ENCODE data around the gene OXA1L. TPM values are rescaled to one million over a fixed set of nuclear protein-coding genes. Genes with fewer than 3 reads are reported as not detected.
"Not testable (repeated sequence)": the region's sequence is repeated elsewhere in the genome, so short reads cannot be mapped to it uniquely, and the experiment has no call there.

OXA1L gene
- 88.6 TPM for polyA plus RNA-seq (2013, experiment 1 of 2)
- 98.6 TPM for polyA plus RNA-seq (2013, experiment 2 of 2)

DNA sequence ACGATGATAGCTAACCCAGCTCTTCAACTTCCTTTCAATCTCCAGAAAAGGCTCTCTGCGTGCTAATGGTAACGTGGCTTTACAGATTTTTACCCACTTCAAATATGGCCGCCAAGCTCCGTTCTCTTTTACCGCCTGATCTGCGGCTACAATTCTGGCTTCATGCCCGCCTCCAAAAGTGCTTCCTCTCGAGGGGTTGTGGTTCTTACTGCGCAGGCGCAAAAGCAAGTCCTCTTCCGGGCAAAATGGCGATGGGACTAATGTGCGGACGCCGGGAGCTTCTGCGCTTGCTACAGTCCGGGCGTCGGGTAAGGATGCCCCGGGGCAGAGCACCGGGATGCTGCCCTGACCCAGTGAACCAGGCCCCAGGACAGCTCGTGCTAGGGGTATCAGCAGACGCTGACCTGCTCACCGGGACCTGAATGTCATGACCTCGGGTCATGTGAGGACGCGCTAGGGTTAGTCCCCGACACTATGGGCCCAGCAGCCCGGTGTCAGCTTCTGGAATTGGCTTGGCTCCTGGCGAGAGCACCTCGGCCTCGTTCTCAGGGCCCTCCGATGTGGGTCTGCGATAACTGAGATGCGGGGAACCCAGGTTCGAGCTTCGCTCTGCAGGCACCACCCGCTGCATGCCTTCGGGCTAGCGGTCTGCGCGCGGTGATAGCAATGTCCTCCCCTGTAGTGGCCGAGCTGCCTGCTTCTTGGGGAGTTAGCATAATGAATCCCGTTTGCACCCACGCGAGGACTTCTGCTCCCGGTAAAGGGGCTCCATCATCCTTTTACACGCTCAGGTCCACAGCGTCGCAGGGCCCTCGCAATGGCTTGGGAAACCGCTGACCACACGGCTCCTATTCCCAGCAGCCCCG, at the start of gene OXA1L:
Gene OXA1L, plus strand, starts transcription at position 232 of the 866 bp plus-strand sequence. Its CDS starts 14 bp downstream, at position 246.
- Histone ChIP-seq H3K36me3 (ENCODE audit: insufficient read depth, low read length) (peaks cover 39% of the 10 kb centered on the region), H3K4me1 (ENCODE audit: insufficient read depth, low read length) (peaks cover 7% of the 10 kb centered on the region; the same call in 1 of the 2 replicates), H3K9ac (ENCODE audit: low read depth, low read length) (peak within 1 kb of the TSS; percentile 98), H3K9me3 (ENCODE audit: insufficient read depth, low read depth, low read length) (no peaks in the 10 kb centered on the region), H3K4me3 (ENCODE audit: low read length) (peak within 1 kb of the TSS; percentile 92), H3K27ac (ENCODE audit: low read depth, low read length) (peak within 1 kb of the TSS; percentile 88), H3K27me3 (ENCODE audit: insufficient read depth, low read length) (no peaks in the 10 kb centered on the region)
- WGBS, result under 1% methylated on average over 56 of the region's 56 CpGs

DNA sequence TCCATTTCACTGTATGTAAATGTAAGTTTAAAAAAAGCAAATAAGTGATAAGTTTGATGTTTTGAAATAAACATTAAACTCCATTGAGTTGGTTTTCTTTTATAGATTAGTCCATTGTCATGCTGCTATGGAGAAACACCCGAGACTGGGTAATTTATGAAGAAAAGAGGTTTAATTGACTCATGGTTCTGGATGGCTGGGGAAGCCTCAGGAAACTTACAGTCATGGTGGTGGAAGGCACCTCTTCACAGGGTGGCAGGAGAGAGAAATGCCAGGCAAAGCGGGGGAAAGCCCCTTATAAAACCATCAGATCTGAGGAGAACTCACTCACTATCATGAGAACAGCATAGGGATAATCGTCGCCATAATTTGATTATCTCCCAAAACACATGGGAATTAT, 48.4 kb upstream of the OXA1L start:
- Histone ChIP-seq H3K9me3 (ENCODE audit: insufficient read depth, low read depth, low read length) (no peaks in the 10 kb centered on the region), H3K27ac (ENCODE audit: low read depth, low read length) (no peak overlapping the region), H3K4me3 (ENCODE audit: low read length) (no peak overlapping the region), H3K4me1 (ENCODE audit: insufficient read depth, low read length) (no peaks in the 10 kb centered on the region), H3K27me3 (ENCODE audit: insufficient read depth, low read length) (peaks cover 7% of the 10 kb centered on the region; the same call in 1 of the 2 replicates), H3K36me3 (ENCODE audit: insufficient read depth, low read length) (no peaks in the 10 kb centered on the region), H3K9ac (ENCODE audit: low read depth, low read length) (no peak overlapping the region)
- 85% methylated on average over 4 of the region's 4 CpGs for WGBS

DNA sequence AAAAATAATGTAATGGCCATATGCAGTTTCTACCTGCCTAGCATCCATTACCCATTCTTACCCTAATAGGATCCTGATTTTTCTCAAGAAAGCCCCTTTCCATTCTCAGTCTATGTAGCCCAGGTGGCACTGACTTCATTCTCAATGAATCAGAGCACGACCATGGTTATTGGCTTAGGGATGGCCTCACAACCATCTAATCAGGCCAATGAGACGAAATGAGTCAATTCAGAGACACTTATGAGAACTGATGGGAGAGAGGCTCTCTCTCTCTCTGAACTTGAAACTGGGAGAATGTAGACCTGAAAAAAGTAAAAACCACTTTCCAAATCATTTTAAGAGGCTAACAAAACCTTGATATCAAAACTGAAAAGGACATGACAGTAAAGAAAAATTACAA, 45.3 kb upstream of the OXA1L start:
- Histone ChIP-seq H3K4me1 (ENCODE audit: insufficient read depth, low read length) (no peaks in the 10 kb centered on the region), H3K27me3 (ENCODE audit: insufficient read depth, low read length) (no peaks in the 10 kb centered on the region), H3K36me3 (ENCODE audit: insufficient read depth, low read length) (no peaks in the 10 kb centered on the region), H3K9me3 (ENCODE audit: insufficient read depth, low read depth, low read length) (no peaks in the 10 kb centered on the region), H3K27ac (ENCODE audit: low read depth, low read length) (no peak overlapping the region), H3K4me3 (ENCODE audit: low read length) (no peak overlapping the region), H3K9ac (ENCODE audit: low read depth, low read length) (no peak overlapping the region)
- WGBS, result 79% methylated on average over 2 of the region's 2 CpGs

DNA sequence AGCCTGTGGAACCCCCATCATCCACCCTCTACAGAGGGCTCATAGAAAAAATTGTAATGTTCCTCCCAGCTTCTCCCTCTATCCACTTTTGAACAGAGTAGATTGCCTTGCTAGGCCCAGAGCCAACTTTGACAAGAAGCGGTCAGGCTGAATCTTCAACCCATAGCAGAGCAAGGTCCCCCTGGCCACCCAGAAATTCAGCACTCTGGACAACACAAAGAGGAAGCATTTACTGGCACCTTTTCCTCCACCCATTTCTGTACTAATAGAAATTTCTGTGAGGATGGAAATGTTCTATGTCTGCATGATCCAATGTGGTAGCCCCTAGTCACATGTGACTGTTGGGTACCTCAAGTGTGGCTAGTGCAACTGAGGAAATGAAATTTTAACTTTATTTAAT, 42.7 kb upstream of the OXA1L start:
- Histone ChIP-seq H3K4me3 (ENCODE audit: low read length) (no peak overlapping the region), H3K27ac (ENCODE audit: low read depth, low read length) (no peak overlapping the region)
- 100% methylated on average over 1 of the region's 1 CpG for WGBS

DNA sequence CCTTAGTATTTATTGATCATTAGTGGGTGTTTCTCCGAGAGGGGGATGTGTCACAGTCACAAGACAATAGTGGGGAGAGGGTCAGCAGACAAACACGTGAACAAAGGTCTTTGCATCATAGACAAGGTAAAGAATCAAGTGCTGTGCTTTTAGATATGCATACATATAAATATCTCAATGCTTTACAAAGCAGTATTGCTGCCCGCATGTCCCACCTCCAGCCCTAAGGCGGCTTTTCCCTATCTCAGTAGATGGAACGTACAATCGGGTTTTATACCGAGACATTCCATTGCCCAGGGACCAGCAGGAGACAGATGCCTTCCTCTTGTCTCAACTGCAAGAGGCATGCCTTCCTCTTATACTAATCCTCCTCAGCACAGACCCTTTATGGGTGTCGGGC, 41.6 kb upstream of the OXA1L start:
- 78% methylated on average over 7 of the region's 8 CpGs for WGBS
- not testable (repeated sequence) for H3K27me3 ChIP-seq (ENCODE audit: insufficient read depth, low read length)

More for the DNA sequence above, 42.7 kb upstream of the OXA1L start:
- H3K9ac ChIP-seq (ENCODE audit: low read depth, low read length), result no peak overlapping the region
- H3K4me1 ChIP-seq (ENCODE audit: insufficient read depth, low read length), result no peaks in the 10 kb centered on the region
- H3K27me3 ChIP-seq (ENCODE audit: insufficient read depth, low read length), result no peaks in the 10 kb centered on the region
- H3K36me3 ChIP-seq (ENCODE audit: insufficient read depth, low read length), result no peaks in the 10 kb centered on the region
- H3K9me3 ChIP-seq (ENCODE audit: insufficient read depth, low read depth, low read length), result no peaks in the 10 kb centered on the region

DNA sequence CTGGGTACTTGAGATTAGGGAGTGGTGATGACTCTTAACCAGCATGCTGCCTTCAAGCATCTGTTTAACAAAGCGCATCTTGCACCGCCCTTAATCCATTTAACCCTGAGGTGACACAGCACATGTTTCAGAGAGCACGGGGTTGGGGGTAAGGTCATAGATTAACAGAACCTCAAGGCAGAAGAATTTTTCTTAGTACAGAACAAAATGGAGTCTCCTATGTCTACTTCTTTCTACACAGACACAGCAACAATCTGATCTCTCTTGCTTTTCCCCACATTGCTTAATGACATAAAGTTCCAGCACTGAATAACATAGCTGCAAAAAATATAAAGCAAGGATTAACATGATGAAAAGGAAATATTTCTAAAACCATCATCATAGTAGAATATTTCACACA, 41.1 kb upstream of the OXA1L start:
- not testable (repeated sequence) for H3K27ac ChIP-seq (ENCODE audit: low read depth, low read length); H3K36me3 ChIP-seq (ENCODE audit: insufficient read depth, low read length); H3K9me3 ChIP-seq (ENCODE audit: insufficient read depth, low read depth, low read length); H3K9ac ChIP-seq (ENCODE audit: low read depth, low read length); H3K4me3 ChIP-seq (ENCODE audit: low read length); H3K27me3 ChIP-seq (ENCODE audit: insufficient read depth, low read length); H3K4me1 ChIP-seq (ENCODE audit: insufficient read depth, low read length)
- WGBS, result 68% methylated on average over 3 of the region's 3 CpGs

More for the DNA sequence above, 41.6 kb upstream of the OXA1L start:
- H3K36me3 ChIP-seq (ENCODE audit: insufficient read depth, low read length); H3K4me1 ChIP-seq (ENCODE audit: insufficient read depth, low read length); H3K9me3 ChIP-seq (ENCODE audit: insufficient read depth, low read depth, low read length); H3K9ac ChIP-seq (ENCODE audit: low read depth, low read length); H3K27ac ChIP-seq (ENCODE audit: low read depth, low read length); H3K4me3 ChIP-seq (ENCODE audit: low read length): not testable (repeated sequence)

DNA sequence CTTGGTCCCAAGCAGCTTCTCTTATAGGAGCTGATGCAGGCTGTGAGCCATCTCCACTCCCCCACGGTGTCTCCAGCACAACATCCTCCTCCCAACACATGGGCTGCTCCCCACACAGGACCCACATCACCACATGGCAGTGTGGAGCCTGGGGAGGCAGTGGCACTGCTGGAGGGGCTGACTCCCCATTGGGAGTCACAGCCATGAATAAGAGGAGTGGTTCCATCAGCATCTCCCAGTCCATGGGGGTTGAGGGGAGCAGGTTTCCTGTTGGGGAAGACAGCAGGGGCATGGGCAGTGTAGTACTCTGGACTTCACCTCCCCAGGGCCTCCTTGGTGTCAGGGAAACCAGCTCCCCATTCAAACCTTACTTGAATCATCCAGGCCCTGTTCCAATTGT, 40.5 kb upstream of the OXA1L start:
- no peak overlapping the region for H3K4me3 ChIP-seq (ENCODE audit: low read length)
- H3K36me3 ChIP-seq (ENCODE audit: insufficient read depth, low read length), result no peaks in the 10 kb centered on the region
- WGBS, result 92% methylated on average over 1 of the region's 1 CpG
- no peak overlapping the region for H3K9ac ChIP-seq (ENCODE audit: low read depth, low read length)
- no peaks in the 10 kb centered on the region for H3K4me1 ChIP-seq (ENCODE audit: insufficient read depth, low read length)
- no peaks in the 10 kb centered on the region for H3K27me3 ChIP-seq (ENCODE audit: insufficient read depth, low read length)
- no peak overlapping the region for H3K27ac ChIP-seq (ENCODE audit: low read depth, low read length)
- H3K9me3 ChIP-seq (ENCODE audit: insufficient read depth, low read depth, low read length), result no peaks in the 10 kb centered on the region

DNA sequence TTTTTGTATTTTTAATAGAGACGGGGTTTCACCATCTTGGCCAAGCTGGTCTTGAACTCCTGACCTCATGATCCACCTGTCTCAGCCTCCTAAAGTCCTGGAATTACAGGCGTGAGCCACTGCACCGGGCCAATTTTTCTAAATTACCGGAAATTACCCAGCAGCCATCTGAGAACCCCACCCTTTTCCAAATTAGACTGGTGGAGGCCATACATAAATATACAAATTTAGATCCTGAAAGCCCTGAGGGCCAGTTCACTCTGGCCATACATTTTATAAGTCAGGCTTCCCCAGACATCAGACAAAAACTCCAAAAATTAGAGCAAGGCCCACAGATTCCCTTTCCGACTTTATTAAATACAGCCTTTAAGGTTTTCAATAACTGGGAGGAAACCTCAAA, 34.4 kb upstream of the OXA1L start:
- not testable (repeated sequence) for H3K27ac ChIP-seq (ENCODE audit: low read depth, low read length); H3K4me3 ChIP-seq (ENCODE audit: low read length); H3K9ac ChIP-seq (ENCODE audit: low read depth, low read length); H3K27me3 ChIP-seq (ENCODE audit: insufficient read depth, low read length); H3K36me3 ChIP-seq (ENCODE audit: insufficient read depth, low read length); H3K4me1 ChIP-seq (ENCODE audit: insufficient read depth, low read length); H3K9me3 ChIP-seq (ENCODE audit: insufficient read depth, low read depth, low read length)
- WGBS, result 93% methylated on average over 5 of the region's 5 CpGs

DNA sequence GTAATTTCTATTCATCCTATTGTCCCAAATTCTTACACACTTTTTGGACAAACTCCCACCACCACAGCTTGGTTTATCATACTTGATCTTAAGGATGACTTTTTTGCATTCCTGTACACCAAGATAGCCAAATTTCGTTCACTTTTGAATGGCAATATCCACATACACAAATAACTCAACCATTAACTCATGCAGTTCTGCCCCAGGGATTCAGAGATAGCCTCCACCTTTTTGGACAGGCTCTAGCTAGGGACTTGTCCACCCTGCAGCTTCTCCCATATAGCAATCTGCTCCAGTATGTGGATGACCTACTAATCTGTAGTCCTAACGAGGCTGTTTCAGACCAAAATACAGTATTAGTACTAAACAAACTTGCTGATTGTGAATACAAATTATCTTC, 32.7 kb upstream of the OXA1L start:
- Histone ChIP-seq H3K9me3 (ENCODE audit: insufficient read depth, low read depth, low read length) (0 out of 2 replicates have a peak, but pooled peaks cover 4% of the 10 kb centered on the region), H3K9ac (ENCODE audit: low read depth, low read length) (no peak overlapping the region), H3K27me3 (ENCODE audit: insufficient read depth, low read length) (no peaks in the 10 kb centered on the region), H3K4me1 (ENCODE audit: insufficient read depth, low read length) (no peaks in the 10 kb centered on the region), H3K36me3 (ENCODE audit: insufficient read depth, low read length) (no peaks in the 10 kb centered on the region), H3K27ac (ENCODE audit: low read depth, low read length) (no peak overlapping the region), H3K4me3 (ENCODE audit: low read length) (no peak overlapping the region)
- 81% methylated on average over 2 of the region's 2 CpGs for WGBS

DNA sequence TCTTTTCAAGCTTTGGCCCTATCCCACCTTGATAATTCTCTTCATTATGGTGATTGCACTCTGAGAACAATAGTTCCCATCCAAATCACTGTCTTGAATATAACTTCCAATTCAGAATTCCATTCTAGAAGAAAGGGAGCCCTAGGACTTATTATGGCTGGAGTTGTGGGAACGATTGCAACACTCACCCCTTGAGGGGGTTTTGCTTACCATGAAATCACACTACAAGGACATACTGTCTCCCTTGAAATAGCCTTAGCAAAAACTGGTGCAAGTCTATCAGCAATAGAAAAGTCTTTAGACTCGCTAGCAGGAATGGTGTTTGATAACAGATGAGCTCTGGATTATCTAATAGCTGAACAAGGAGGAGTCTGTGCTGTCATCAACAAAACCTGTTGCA, 31.4 kb upstream of the OXA1L start:
- no peak overlapping the region for H3K4me3 ChIP-seq (ENCODE audit: low read length)
- H3K9ac ChIP-seq (ENCODE audit: low read depth, low read length), result no peak overlapping the region
- 97% methylated on average over 2 of the region's 2 CpGs for WGBS
- H3K4me1 ChIP-seq (ENCODE audit: insufficient read depth, low read length), result no peaks in the 10 kb centered on the region
- no peak overlapping the region for H3K27ac ChIP-seq (ENCODE audit: low read depth, low read length)
- H3K36me3 ChIP-seq (ENCODE audit: insufficient read depth, low read length), result no peaks in the 10 kb centered on the region
- 0 out of 2 replicates have a peak, but pooled peaks cover 4% of the 10 kb centered on the region for H3K9me3 ChIP-seq (ENCODE audit: insufficient read depth, low read depth, low read length)
- H3K27me3 ChIP-seq (ENCODE audit: insufficient read depth, low read length), result no peaks in the 10 kb centered on the region

DNA sequence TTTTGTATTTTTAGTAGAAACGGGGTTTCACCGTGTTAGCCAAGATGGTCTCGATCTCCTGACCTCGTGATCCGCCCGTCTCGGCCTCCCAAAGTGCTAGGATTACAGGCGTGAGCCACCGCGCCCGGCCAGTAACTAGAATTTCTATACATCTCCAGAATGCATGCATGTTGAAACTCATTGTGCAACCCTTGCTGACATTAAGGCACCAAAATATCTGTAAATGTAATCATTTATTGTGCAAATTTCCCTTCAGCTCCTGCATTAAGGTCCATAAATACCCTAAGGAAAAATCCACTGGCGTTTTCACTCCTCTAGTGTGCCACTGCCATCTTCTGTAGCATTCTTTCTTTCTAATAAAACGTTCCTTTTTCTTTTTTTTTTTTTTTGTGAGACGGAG, 30.1 kb upstream of the OXA1L start:
- WGBS, result 92% methylated on average over 12 of the region's 14 CpGs
- H3K36me3 ChIP-seq (ENCODE audit: insufficient read depth, low read length); H3K27me3 ChIP-seq (ENCODE audit: insufficient read depth, low read length): not testable (repeated sequence)

More for the DNA sequence above, 30.1 kb upstream of the OXA1L start:
- H3K4me3 ChIP-seq (ENCODE audit: low read length); H3K27ac ChIP-seq (ENCODE audit: low read depth, low read length); H3K9ac ChIP-seq (ENCODE audit: low read depth, low read length); H3K9me3 ChIP-seq (ENCODE audit: insufficient read depth, low read depth, low read length); H3K4me1 ChIP-seq (ENCODE audit: insufficient read depth, low read length): not testable (repeated sequence)

Measured in HUES64 (cell line).